T-helper 2 cell treated with Interferon-gamma antibody and Interleukin-4, amounts not matched to agents 5 μg/mL and 100 μg/mL, for 36 hours (primary cell): Measurements from ENCODE around the gene ITGAE.

ENCODE experiments used
- DNase-seq: peaks from one replicate; pipeline ENCODE4 v3.0.0; 2021; ENCODE audit warnings: low spot score
- H3K27ac Mint-ChIP-seq: one replicate; pipeline ENCODE4 v1.8.0; 2021; ENCODE audit warnings: mild to moderate bottlenecking, mixed read lengths
- H3K27me3 Mint-ChIP-seq: one replicate; pipeline ENCODE4 v1.8.0; 2021; ENCODE audit warnings: low read depth, mixed read lengths
- H3K36me3 Mint-ChIP-seq: one replicate; pipeline ENCODE4 v1.8.0; 2021; ENCODE audit warnings: low read depth, mixed read lengths
- H3K4me1 Mint-ChIP-seq: one replicate; pipeline ENCODE4 v1.8.0; 2021; ENCODE audit warnings: low read depth, mixed read lengths
- H3K4me3 Mint-ChIP-seq: one replicate; pipeline ENCODE4 v1.8.0; 2022; ENCODE audit warnings: mild to moderate bottlenecking, moderate library complexity, mixed read lengths
- H3K9me3 Mint-ChIP-seq: one replicate; pipeline ENCODE4 v1.8.0; 2021; ENCODE audit warnings: mixed read lengths

Gene ITGAE

DNA sequence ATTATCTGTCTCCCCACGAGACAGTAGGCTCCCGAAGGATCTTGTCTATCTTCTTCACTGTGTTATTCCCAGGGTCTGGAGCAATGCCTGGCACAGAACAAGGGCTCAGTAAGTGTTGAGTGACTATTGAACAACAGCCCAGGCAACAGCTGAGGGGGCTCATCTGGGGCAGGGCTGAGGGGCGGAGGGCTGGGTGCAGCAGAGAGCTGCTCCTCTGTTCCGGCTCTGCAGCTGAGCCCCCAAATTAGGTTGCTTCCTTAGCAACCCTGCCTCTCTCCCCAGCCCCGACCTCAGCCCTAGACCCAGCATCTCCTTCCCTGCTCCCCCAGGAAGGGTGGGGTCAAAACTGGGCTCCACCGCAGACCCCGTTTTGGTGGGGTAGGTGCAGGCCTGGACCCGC lies 32.2 kb downstream of the ITGAE start:
- DNase-seq: no peak
- Mint-ChIP-seq H3K27me3 (no peaks in the 10 kb centered on the region), H3K9me3 (peaks cover 5% of the 10 kb centered on the region), H3K4me3 (no peak overlapping the region), H3K36me3 (peaks cover 7% of the 10 kb centered on the region), H3K27ac (peak overlapping the region; percentile 34), H3K4me1 (peaks cover 47% of the 10 kb centered on the region)

DNA sequence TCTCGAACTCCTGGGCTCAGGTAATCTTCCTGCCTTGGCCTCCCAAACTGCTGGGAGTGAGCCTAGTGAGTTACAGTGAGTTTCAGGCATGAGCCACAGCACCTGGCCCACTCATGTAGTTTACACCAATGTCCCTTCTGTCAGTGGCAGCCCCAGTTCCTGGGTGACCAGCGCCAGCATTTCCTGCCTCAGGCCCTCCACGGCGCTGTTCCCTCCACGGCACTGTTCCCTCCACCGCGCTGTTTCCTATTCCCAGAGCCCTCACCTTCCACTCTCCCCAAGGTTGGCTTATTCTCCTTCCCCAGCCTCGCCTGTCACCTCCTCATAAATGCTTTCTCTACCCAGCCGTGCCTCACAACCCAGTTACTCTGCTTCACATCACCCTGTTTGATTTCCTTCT lies 32.6 kb downstream of the ITGAE start:
- Mint-ChIP-seq H3K4me3 (no peak overlapping the region), H3K9me3 (peaks cover 5% of the 10 kb centered on the region), H3K4me1 (peaks cover 51% of the 10 kb centered on the region), H3K27me3 (no peaks in the 10 kb centered on the region), H3K36me3 (peaks cover 9% of the 10 kb centered on the region), H3K27ac (peak overlapping the region; percentile 34)
- DNase-seq: no peak

DNA sequence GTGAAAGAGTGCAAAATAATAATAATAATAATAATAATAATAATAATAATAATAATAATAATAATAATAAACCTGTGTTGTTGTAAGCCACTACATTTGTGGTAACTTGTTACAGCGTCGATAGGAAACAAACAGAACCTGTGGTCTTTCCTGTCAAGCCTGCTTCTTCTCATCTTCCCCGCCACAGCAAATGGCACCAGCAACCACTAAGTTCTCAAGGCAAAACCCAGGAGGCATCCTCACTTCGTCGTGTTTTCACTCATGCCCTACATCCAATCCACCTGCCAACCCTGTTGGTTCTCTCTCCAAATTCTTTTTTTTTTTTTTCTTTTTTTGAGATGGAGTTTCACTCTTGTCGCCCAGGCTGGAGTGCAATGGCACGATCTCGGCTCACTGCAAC lies 34.2 kb downstream of the ITGAE start:
- Mint-ChIP-seq H3K4me3 (no peak overlapping the region), H3K36me3 (peaks cover 7% of the 10 kb centered on the region), H3K4me1 (peaks cover 52% of the 10 kb centered on the region), H3K27ac (peak overlapping the region; percentile 7), H3K27me3 (no peaks in the 10 kb centered on the region), H3K9me3 (peaks cover 5% of the 10 kb centered on the region)
- DNase-seq: no peak

DNA sequence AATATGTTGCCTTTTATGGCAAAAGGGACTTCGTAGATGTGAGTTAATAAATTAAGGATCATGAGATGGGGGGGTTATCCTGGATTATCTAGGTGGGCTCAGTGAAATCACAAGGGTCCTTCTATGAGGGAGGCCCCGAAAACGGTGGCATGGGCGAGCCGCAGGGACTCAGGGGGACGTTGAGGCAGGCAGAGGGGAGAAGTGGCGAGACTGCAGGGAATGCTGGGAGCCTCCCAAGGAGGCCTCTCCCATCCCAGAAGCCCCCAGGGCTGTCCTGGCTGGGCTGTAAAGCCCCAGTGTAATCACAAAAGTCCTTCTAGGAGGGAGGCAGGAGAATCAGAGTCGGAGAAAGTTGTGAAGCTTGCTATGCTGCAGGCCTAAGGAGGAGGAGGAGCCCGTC lies 35.0 kb downstream of the ITGAE start:
- Mint-ChIP-seq H3K36me3 (peaks cover 9% of the 10 kb centered on the region), H3K9me3 (peaks cover 8% of the 10 kb centered on the region), H3K27me3 (no peaks in the 10 kb centered on the region), H3K4me3 (peak overlapping the region; percentile 74), H3K4me1 (peaks cover 50% of the 10 kb centered on the region), H3K27ac (peak overlapping the region; percentile 96)
- no peak for DNase-seq

DNA sequence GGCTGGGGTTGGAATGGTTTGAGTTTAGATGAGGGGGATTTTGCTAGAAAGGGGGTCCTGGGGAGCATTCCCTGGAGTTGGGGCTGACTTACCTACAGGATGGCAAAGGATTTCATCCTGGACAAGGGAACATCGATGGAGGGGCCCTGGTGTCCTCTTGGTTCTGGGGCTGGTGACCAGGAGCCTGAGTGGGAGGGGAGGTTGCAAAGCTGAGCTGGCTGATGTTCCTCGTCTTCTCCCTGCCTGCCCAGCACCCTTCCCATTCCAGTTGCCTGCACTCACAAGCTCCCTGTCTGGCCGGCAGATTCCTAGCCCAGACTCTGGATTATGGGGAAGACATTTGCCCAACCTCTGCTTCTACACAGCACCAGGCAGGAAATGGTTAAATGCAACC lies 37.2 kb downstream of the ITGAE start:
- Mint-ChIP-seq H3K9me3 (peaks cover 19% of the 10 kb centered on the region), H3K36me3 (peaks cover 18% of the 10 kb centered on the region), H3K4me1 (peaks cover 37% of the 10 kb centered on the region), H3K4me3 (peak overlapping the region; percentile 81), H3K27me3 (no peaks in the 10 kb centered on the region), H3K27ac (peak overlapping the region; percentile 96)
- no peak for DNase-seq

DNA sequence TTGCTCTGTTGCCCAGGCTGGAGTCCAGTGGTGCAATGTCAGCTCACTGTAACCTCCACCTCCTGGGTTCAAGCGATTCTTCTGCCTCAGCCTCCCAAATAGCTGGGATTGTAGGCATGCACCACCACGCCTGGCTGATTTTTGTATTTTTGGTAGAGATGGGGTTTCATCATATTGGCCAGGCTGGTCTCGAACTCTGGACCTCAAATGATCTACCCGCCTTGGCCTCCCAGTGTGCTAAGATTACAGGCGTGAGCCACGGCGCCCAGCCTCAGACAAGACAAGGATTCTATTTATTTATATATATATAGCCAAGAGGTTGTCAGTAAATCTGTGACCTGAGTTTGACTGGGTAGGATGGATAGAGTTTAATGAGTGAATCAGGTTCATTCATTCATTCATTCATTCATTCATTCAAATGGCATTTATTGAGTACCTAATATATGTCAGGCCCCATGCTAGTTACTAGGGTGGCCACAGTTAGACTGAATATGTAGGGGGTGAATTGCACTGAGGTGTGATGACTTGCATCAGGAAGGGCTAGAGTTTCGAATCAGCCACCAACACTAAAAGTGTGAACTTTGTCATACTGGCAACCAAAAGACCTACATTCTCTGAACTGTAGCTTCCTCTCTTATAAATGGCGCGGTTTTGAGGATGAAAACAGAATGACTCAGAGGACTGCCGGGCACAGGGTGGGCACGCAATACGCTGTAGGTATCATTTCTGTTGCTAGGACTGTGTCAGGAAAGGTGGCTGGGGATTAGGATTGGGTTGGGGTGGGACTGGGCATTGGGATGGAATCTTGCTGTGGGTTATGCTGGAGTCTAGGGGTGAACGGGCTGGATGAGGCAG lies 37.8 kb downstream of the ITGAE start:
- Mint-ChIP-seq H3K36me3 (peaks cover 14% of the 10 kb centered on the region), H3K27me3 (no peaks in the 10 kb centered on the region), H3K4me1 (peaks cover 31% of the 10 kb centered on the region), H3K4me3 (peak overlapping the region; percentile 81), H3K9me3 (peaks cover 19% of the 10 kb centered on the region), H3K27ac (peak overlapping the region; percentile 96)
- peak; percentile 70 for DNase-seq

DNA sequence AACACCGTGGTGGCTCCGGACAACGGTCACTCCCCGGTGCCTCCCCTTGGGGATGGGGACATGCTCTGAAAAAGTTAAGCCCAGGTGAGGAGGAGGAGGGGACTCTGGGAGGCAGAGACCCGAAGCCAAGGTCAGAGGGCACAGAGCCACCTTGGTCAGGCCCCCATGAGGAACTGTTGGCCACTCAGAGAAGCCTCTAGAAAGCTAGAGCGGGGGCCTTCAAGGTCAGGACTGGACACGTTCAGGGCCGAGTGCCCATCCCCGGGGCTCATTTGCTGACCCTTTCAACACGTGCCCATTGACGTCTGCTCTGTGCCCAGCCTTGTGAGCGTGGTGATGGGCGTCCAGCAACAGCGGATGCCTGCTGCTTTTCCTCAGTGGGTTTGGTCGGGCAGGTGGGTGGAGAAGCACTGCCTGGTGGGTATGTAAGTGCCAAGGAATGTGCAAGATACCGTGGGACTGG lies 39.0 kb downstream of the ITGAE start:
- no peak overlapping the region for H3K27ac Mint-ChIP-seq
- H3K9me3 Mint-ChIP-seq: peaks cover 13% of the 10 kb centered on the region
- peaks cover 31% of the 10 kb centered on the region for H3K4me1 Mint-ChIP-seq
- peaks cover 14% of the 10 kb centered on the region for H3K36me3 Mint-ChIP-seq
- no peak overlapping the region for H3K4me3 Mint-ChIP-seq
- H3K27me3 Mint-ChIP-seq: no peaks in the 10 kb centered on the region
- DNase-seq: no peak

DNA sequence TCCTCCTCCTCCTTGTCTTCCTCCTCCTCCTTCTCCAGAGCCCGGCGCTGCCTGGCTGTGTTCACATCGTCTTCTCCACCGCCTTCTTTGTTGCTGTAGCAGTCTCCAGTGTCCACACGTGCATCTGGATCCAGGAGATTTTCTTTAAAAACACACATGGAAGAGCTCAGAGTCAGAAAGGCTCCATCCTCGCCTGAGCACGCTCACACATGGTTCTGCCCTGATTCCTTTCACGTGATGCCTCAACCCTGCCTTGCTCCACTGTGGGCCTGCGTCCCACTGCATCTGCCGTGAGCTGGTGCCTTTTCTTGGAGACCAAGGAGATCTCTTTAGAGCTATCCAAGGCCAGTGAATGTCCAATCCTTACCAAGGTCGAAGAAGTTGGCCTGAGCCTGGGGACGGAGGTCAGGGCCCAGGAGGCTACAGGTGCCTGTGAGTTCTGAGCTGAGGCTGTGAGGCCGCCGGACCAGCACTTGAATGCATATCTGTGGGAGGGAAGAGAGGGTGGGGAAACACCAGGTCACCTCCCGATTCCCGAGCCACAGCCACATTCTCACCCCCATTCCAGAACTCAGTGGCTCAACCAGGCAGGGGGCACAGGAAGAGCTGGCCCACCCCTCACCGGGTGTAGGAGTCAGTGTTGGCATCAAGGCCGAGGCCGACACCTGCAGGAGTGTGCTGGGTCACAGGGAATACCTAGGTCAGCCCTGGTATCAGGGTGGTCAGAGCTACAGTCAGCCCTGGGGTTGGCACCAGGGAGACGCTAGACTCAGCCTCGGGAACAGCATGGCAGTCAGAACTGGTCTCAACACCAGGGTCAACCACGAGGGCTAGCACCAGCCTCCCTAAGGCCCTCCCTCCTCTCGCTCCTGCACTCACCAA lies 39.7 kb downstream of the ITGAE start:
- H3K4me3 Mint-ChIP-seq: no peak overlapping the region
- peak overlapping the region; percentile 61 for H3K27ac Mint-ChIP-seq
- peaks cover 28% of the 10 kb centered on the region for H3K4me1 Mint-ChIP-seq
- no peaks in the 10 kb centered on the region for H3K27me3 Mint-ChIP-seq
- DNase-seq: no peak
- peaks cover 13% of the 10 kb centered on the region for H3K36me3 Mint-ChIP-seq
- peaks cover 13% of the 10 kb centered on the region for H3K9me3 Mint-ChIP-seq

DNA sequence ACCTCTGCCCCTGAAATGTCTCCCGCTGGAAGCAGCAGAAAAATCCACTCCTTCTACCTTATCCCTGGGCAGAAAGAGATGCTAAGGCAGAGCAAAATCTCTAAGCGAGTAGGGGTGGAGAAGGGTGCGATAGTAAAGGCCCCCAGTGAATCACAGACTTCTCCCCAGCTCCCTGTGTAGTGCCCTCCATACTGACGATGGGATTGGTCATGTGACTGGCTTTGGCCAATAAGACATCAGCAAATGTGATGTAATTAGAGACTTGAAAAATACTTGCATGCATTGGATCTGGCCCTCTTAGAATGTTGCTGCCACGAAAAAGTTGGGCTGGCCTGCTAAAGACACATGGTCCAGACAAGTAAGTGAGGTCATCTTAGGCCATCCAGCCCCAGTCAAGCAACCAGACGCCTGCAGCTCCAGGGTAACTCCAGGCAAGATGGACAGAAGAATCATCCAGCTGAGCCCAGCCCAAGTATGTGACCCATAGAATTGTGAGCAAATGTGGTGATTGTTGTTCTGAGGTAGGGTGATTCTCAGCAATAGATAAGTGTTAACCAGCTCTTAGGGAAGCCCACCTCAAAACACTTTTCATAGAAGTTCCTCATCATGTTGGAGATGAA lies 41.3 kb downstream of the ITGAE start:
- no peak overlapping the region for H3K4me3 Mint-ChIP-seq
- H3K27ac Mint-ChIP-seq: no peak overlapping the region
- H3K36me3 Mint-ChIP-seq: peaks cover 13% of the 10 kb centered on the region
- H3K27me3 Mint-ChIP-seq: no peaks in the 10 kb centered on the region
- DNase-seq: no peak
- peaks cover 13% of the 10 kb centered on the region for H3K9me3 Mint-ChIP-seq
- peaks cover 16% of the 10 kb centered on the region for H3K4me1 Mint-ChIP-seq

DNA sequence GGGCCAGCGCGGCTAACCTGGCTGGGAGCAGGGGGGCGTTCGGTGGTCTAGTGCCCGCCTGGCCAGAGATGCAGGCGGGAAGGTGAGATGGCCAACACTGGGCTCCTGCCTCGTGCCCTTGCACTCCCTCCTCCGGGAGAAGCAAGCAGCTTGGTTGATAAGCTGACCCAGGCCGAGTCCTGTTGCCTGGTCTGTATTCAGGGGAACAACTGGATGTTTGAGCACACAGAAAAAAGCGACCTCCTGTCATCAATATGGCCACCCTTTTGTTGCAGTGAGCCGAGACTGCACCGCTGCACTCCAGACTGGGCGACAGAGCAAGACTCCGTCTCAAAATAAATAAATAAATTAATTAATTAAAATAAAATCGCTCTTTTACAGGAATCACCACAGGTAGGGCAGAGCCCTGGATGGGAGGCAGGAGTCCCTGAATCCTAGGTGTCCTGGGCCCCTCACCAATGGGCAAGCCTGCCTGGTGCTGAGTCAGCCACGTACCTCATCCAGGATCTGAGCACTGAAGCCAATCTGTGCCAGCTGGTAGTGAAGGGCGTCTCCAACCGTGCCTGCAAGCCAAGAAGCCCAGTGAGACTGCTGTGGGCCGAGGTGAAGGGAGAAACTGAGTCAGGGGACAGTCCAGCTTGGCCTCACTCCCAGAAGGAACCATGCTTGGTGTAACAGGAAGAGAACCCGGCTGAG lies 45.5 kb downstream of the ITGAE start:
- H3K27ac Mint-ChIP-seq: peak overlapping the region; percentile 67

DNA sequence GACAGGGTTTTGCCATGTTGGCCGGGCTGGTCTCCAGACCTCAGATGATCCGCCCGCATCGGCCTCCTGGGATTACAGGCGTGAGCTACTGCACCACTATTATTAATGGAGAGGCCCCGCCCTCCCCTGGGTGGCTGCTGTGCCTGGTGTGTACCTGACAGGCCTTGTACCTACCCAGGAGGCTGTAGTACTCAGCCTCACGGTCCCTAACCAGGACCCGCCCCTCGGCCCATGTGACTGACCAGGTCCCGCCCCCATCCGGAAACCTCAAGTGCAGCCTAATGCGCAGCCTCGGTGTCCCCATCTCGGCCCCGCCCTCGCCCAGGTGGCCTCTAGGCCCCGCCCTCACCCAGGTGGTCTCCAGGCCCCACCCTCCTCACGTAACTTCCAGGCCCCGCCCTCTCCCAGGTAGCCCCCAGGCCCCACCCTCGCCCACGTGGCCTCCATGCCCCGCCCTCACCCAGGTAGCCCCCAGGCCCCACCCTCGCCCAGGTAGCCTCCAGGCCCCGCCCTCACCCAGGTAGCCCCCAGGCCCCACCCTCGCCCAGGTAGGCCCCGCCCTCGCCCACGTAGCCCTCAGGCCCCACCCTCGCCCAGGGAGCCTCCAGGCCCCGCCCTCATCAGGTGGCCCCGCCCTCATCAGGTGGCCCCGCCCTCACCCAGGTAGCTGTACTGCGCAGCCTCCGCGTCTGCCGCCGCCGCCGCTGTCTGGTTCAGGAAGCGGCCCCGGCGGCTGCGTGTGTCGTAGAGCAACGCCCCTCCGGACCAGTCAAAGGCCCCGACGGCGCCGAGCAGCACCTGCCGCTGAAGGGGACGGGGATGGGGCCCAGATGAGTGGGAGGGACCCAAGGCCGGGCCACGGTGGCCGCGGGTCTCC lies 46.3 kb downstream of the ITGAE start:
- peaks cover 2% of the 10 kb centered on the region for H3K36me3 Mint-ChIP-seq
- H3K27ac Mint-ChIP-seq: no peak overlapping the region
- DNase-seq: no peak
- H3K4me1 Mint-ChIP-seq: peaks cover 18% of the 10 kb centered on the region
- H3K9me3 Mint-ChIP-seq: peaks cover 3% of the 10 kb centered on the region
- H3K27me3 Mint-ChIP-seq: no peaks in the 10 kb centered on the region
- H3K4me3 Mint-ChIP-seq: no peak overlapping the region

More for the DNA sequence above, 45.5 kb downstream of the ITGAE start:
- no peaks in the 10 kb centered on the region for H3K27me3 Mint-ChIP-seq
- H3K36me3 Mint-ChIP-seq: peaks cover 6% of the 10 kb centered on the region
- DNase-seq: no peak
- peaks cover 11% of the 10 kb centered on the region for H3K4me1 Mint-ChIP-seq
- no peak overlapping the region for H3K4me3 Mint-ChIP-seq
- H3K9me3 Mint-ChIP-seq: peaks cover 8% of the 10 kb centered on the region

DNA sequence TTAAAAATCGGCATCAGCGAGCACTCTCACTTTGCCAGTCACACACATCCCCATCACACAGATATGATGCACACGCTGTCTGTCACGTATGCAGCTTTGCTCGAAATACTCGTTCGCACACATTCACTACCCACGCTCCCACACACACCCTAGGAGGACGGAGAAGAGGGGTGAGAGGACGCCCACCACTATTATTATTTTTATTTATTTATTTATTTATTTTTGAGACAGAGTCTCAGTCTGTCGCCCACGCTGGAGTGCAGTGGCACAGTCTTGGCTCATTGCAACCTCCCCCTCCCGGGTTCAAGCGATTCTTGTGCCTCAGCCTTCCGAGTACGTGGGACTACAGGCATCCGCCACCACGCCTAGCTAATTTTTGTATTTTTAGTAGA lies 46.9 kb downstream of the ITGAE start:
- Mint-ChIP-seq H3K4me1 (peaks cover 18% of the 10 kb centered on the region), H3K27ac (no peak overlapping the region), H3K4me3 (no peak overlapping the region), H3K27me3 (no peaks in the 10 kb centered on the region), H3K9me3 (no peaks in the 10 kb centered on the region), H3K36me3 (no peaks in the 10 kb centered on the region)
- DNase-seq: no peak

DNA sequence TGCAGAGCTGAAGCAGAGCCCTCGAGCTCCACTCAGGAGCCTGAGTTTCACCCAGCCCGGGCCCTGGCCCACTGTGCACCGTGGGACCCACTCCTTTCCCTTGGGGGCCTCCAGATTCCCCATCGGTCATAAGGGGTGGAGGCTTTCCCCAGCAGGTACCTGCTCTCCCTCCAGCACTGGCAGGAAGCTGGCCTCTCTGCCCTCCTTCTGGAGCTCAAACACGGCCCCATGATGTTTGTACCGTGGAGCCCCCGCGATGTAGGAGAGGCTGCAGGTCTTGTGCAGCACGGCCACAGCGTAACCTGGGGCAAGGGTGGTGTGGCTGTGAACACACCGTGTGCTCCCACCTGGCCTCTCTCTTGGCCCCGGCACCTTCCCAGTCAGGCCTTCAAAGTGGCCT lies 47.4 kb downstream of the ITGAE start:
- H3K4me3 Mint-ChIP-seq: no peak overlapping the region
- H3K27me3 Mint-ChIP-seq: no peaks in the 10 kb centered on the region
- H3K27ac Mint-ChIP-seq: no peak overlapping the region
- H3K9me3 Mint-ChIP-seq: no peaks in the 10 kb centered on the region
- no peaks in the 10 kb centered on the region for H3K36me3 Mint-ChIP-seq
- no peak for DNase-seq
- H3K4me1 Mint-ChIP-seq: peaks cover 21% of the 10 kb centered on the region
